Keratinocyte (primary cell): ENCODE results near the gene KANK2.

ENCODE experiments used
- CTCF ChIP-seq, 3 experiments: IDR thresholded peaks in 1 of 3; conservative IDR thresholded peaks in 1 of 3; optimal IDR thresholded peaks in 1 of 3; 2 replicates in 2 of 3; 3 replicates in 1 of 3; pipeline versions ENCODE3 to v1.5.1; 2011; ENCODE audit warnings: low read length in 3 of 3, mild to moderate bottlenecking in 3 of 3, moderate library complexity in 2 of 3, control low read depth in 1 of 3, inconsistent platforms in 1 of 3; ENCODE audit not compliant: insufficient read depth in 2 of 3; ENCODE audit errors: extremely low read depth in 1 of 3
- EZH2 ChIP-seq: IDR thresholded peaks from one replicate; pipeline ENCODE4 v1.6.1; 2012; ENCODE audit warnings: inconsistent platforms, mild to moderate bottlenecking, low read length, moderate library complexity

GRCh38 chr19:11246941-11247340 lies 49.6 kb upstream of the KANK2 start:
- TF ChIP-seq CTCF (optimal IDR thresholded peaks at IDR 0.05 in 1 of 3, IDR thresholded peaks at IDR 0.05 in 1 of 3, conservative IDR thresholded peaks at IDR 0.05 in 1 of 3; ENCODE audit: extremely low read depth in 1 of 3, insufficient read depth in 2 of 3, low read length in 3 of 3) (no peak), EZH2 (no peak)
